H7 (cell line): ENCODE results near the gene IFI6. TPM values are rescaled to one million over a fixed set of nuclear protein-coding genes. Genes with fewer than 3 reads are reported as not detected.
"Not testable (repeated sequence)": the region's sequence is repeated elsewhere in the genome, so short reads cannot be mapped to it uniquely, and the experiment has no call there.

Experiments
- DNase-seq: peaks from one replicate; pipeline ENCODE4 v3.0.0; 2012
- H3K27me3 ChIP-seq: 2 replicates; pipeline ENCODE4 v1.6.0; 2011; ENCODE audit warnings: mild to moderate bottlenecking, low read length; ENCODE audit not compliant: control insufficient read depth, insufficient read depth
- H3K36me3 ChIP-seq: replicated peaks from 2 replicates; pipeline ENCODE4 v1.5.1; 2011; ENCODE audit warnings: low read length; ENCODE audit not compliant: control insufficient read depth, insufficient read depth
- H3K4me3 ChIP-seq: 2 replicates; pipeline ENCODE4 v1.5.1; 2011; ENCODE audit warnings: low read depth, mild to moderate bottlenecking, control low read depth, low read length, moderate library complexity; ENCODE audit not compliant: insufficient read depth
- total RNA-seq: library from RNA; depleted of rRNA; stranded (reverse); fragments of >200 nt; shearing (Covaris generic); gene quantifications from 2 replicates; pipeline ENCODE4 v1.2.3, GENCODE V29; 2014; rRNA removed

Gene IFI6, protein sequence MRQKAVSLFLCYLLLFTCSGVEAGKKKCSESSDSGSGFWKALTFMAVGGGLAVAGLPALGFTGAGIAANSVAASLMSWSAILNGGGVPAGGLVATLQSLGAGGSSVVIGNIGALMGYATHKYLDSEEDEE
- 3.3 and 5.8 TPM in 2 replicates for total RNA-seq

- peak; percentile 84 for DNase-seq
- Histone ChIP-seq H3K36me3 (no peaks in the 10 kb centered on the region; the same call in 1 of the 2 replicates), H3K4me3 (peak within 1 kb of the TSS; percentile 30), H3K27me3 (peaks cover 8% of the 10 kb centered on the region)
Observed at GRCh38 chr1:27671964-27672749, at the start of gene IFI6. IFI6 (minus strand) TSS chr1:27672192; CDS start chr1:27669314, 2,878 bp downstream.

DNA sequence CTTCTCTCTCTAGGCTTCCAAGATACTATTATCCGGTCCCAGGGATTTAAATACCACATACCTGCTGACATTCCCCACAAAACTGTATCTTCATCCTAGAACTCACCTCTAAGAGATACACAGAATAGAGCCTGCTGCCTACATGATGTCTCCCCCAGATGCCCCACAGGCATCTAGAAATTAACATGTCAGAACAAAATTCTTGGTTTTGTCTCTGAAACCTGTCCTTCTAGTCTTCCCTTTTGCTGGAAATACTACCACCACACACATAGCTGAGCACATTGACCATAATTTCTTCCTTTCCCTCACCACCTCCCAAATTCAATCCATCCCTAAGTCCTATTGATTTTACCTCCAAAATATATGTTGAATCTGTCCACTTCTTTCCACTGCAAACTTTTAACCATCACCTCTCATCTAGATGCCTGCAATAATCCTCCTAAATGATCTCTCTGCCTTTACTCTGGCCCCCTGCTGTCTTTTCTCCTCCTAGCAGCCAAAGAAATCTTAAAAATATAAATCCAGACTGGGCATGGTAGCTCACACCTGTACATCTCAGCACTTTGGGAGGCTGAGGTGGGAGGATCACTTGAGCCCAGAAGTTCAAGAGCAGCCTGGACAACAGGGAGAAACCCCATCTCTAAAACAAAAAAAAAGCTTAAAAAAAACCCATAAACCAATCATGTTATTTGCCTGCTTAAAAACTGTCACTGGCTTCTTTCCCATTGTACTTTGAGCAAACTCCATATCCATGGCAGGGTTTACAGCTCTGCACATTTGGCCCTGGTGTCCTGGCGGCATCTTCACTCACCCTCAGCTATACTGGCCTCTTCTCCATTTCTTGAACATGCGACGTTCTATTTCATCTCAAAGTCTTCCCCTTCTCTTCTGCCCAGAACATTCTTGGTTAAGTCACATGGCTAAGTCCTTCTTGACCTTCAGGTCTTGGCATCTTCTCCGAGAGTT lies 47.6 kb upstream of the IFI6 start:
- Histone ChIP-seq H3K36me3 (no peaks in the 10 kb centered on the region), H3K27me3 (no peaks in the 10 kb centered on the region), H3K4me3 (no peak overlapping the region)
- no peak for DNase-seq

- Histone ChIP-seq H3K4me3 (no peak overlapping the region), H3K36me3 (no peaks in the 10 kb centered on the region), H3K27me3 (no peaks in the 10 kb centered on the region)
- DNase-seq, result no peak
Observed at GRCh38 chr1:27716262-27716895, 44.4 kb upstream of the IFI6 start.

GRCh38 chr1:27713869-27714513 lies 42.0 kb upstream of the IFI6 start:
- Histone ChIP-seq H3K36me3 (no peaks in the 10 kb centered on the region), H3K27me3 (no peaks in the 10 kb centered on the region), H3K4me3 (no peak overlapping the region)
- no peak for DNase-seq

GRCh38 chr1:27713139-27713725 lies 41.2 kb upstream of the IFI6 start:
- no peak for DNase-seq
- no peak overlapping the region for H3K4me3 ChIP-seq
- H3K36me3 ChIP-seq, result no peaks in the 10 kb centered on the region
- no peaks in the 10 kb centered on the region for H3K27me3 ChIP-seq

GRCh38 chr1:27710574-27710973 lies 38.6 kb upstream of the IFI6 start:
- Histone ChIP-seq H3K36me3 (no peaks in the 10 kb centered on the region), H3K4me3 (no peak overlapping the region), H3K27me3 (no peaks in the 10 kb centered on the region)
- no peak for DNase-seq

GRCh38 chr1:27705545-27705944 lies 33.6 kb upstream of the IFI6 start:
- DNase-seq, result no peak
- H3K4me3 ChIP-seq, result no peak overlapping the region

GRCh38 chr1:27704958-27705357 lies 33.0 kb upstream of the IFI6 start:
- no peaks in the 10 kb centered on the region for H3K27me3 ChIP-seq
- DNase-seq, result no peak
- no peaks in the 10 kb centered on the region for H3K36me3 ChIP-seq
- no peak overlapping the region for H3K4me3 ChIP-seq

More at GRCh38 chr1:27705545-27705944, 33.6 kb upstream of the IFI6 start:
- Histone ChIP-seq H3K36me3 (no peaks in the 10 kb centered on the region), H3K27me3 (no peaks in the 10 kb centered on the region)

GRCh38 chr1:27696835-27697234 lies 24.8 kb upstream of the IFI6 start:
- not testable (repeated sequence) for H3K4me3 ChIP-seq, H3K36me3 ChIP-seq, H3K27me3 ChIP-seq, DNase-seq

DNA sequence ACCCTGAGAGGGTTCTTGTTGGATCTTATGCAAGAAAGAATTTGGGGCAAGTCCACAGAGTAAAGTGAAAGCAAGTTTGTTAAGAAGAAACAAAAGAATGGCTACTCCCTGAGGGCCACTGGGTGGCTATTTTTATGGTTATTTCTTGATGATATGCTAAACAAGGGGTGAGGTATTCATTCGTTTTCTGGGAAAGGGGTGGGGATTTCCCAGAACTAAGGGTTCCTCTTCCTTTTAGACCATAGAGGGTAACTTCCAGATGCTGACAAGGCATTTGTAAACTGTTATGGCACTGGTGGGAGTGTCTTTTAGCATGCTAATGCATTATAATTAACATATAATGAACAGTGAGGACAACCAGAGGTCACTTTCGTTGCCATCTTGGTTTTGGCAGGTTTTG lies 18.2 kb upstream of the IFI6 start:
- no peaks in the 10 kb centered on the region for H3K36me3 ChIP-seq
- no peak for DNase-seq
- H3K4me3 ChIP-seq, result no peak overlapping the region
- H3K27me3 ChIP-seq, result no peaks in the 10 kb centered on the region

DNA sequence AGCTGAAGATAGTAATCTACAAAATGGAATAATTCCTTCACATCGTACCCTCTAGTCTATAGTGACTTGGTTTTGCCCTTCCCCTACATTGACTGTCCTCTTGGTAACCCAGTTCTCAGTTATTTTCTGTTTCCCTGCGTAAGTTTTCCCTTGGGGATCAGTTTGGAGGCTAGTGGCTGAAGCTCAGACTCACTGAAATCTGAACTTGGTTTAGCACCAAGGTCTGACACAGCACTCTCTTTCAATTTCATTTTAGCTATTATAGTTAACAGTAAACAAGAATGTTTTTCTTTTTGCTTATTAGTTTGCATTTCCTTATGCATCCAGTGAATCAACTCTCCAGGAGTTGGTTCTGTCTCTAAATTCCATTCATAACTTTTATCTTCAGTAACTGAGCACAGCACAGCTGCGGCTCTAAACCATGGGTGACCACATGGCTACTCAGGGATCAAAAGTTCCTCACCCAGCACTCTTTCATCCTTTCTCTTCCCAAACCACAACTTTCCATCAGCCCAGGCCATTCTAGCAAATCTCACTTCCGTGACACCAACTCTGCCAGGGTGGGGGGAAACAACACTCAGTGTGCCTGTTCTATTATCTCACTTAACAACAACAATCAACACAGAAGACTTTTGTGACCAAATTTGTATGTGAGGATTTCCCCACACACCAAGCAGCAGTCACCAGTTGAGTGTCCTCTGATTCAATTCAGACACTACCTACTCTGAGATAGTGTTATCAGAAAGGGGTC lies 17.6 kb upstream of the IFI6 start:
- Histone ChIP-seq H3K27me3 (no peaks in the 10 kb centered on the region), H3K36me3 (no peaks in the 10 kb centered on the region), H3K4me3 (no peak overlapping the region)
- no peak for DNase-seq

GRCh38 chr1:27687906-27688305 lies 15.9 kb upstream of the IFI6 start:
- Histone ChIP-seq H3K36me3 (no peaks in the 10 kb centered on the region), H3K4me3 (no peak overlapping the region)
- DNase-seq, result no peak

More at GRCh38 chr1:27687906-27688305, 15.9 kb upstream of the IFI6 start:
- H3K27me3 ChIP-seq, result no peaks in the 10 kb centered on the region
